ENCODE data around the gene ANGPTL7. TPM values are rescaled to one million over a fixed set of nuclear protein-coding genes. Genes with fewer than 3 reads are reported as not detected.

Gene ANGPTL7
- total and polyA plus RNA-seq, 10 donors = 0.18 to 1.7 TPM; not detected in 8

DNA sequence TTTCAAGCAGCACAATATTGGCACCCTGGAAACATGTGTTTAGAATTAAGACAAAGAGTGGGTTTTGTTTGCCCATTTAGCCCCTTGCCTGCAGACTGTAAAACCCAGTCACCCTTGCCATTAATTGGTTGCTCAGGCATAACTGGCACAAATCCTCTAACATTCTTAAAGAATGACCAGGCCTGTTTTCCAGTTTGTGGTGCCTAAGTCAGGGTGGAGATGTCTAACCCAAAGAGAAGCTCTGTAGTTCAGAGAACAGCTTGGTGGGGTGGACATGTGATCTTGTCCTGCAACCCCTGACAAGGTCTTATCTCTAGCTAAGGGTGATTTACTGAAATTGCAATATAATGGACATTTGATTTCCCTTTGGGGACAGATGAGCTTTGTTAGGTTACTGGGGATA, 8.8 kb upstream of the ANGPTL7 start:
- DNase-seq = no peak
- no peaks in the 10 kb centered on the region for H3K27me3 ChIP-seq (replicated peaks in 1 of 7)
- no peak overlapping the region for H3K27ac ChIP-seq
- H3K4me3 ChIP-seq = no peak overlapping the region
- H3K9me3 ChIP-seq = no peaks in the 10 kb centered on the region
- H3K4me1 ChIP-seq = no peaks in the 10 kb centered on the region
- H3K36me3 ChIP-seq = peaks cover 0 to 100% (median 25%) of the 10 kb centered on the region in 6 donors
- TF ChIP-seq, protein P1, sequence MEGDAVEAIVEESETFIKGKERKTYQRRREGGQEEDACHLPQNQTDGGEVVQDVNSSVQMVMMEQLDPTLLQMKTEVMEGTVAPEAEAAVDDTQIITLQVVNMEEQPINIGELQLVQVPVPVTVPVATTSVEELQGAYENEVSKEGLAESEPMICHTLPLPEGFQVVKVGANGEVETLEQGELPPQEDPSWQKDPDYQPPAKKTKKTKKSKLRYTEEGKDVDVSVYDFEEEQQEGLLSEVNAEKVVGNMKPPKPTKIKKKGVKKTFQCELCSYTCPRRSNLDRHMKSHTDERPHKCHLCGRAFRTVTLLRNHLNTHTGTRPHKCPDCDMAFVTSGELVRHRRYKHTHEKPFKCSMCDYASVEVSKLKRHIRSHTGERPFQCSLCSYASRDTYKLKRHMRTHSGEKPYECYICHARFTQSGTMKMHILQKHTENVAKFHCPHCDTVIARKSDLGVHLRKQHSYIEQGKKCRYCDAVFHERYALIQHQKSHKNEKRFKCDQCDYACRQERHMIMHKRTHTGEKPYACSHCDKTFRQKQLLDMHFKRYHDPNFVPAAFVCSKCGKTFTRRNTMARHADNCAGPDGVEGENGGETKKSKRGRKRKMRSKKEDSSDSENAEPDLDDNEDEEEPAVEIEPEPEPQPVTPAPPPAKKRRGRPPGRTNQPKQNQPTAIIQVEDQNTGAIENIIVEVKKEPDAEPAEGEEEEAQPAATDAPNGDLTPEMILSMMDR (IDR thresholded peaks at IDR 0.05 in 8 of 11, conservative IDR thresholded peaks at IDR 0.05 in 3 of 11) = no peak
- TF ChIP-seq POLR2AphosphoS5 (IDR thresholded peaks at IDR 0.05) (no peak), POLR2A (IDR thresholded peaks at IDR 0.05) (no peak)
- intact Hi-C loops (cut with DNase I; ENCODE audit: low total_unique reads) = no loop called here

DNA sequence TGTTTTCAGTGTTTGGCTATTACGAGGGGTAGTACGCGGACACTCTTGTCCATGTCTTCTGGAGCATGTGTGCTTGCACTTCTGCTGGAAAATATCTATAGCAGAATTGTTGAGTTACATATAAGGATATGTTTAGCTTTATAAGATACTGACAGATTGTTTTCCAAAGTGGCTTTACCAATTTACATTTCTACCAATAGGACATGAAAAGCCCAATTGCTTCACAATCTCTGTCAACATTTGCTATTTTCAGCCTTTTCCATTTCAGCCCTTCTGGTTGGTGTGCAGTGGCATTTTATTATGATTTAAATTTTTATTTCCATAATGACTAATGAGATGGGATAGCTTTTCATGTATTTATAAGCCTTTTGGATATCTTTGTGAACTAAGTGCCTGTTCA, 6.3 kb upstream of the ANGPTL7 start:
- WGBS, 5 donors = 95 to 99% (median 97%) methylated on average over 3 of the region's 3 CpGs
- no peak for DNase-seq
- TF ChIP-seq, protein P1 (IDR thresholded peaks at IDR 0.05 in 8 of 11, conservative IDR thresholded peaks at IDR 0.05 in 3 of 11) = no peak
- TF ChIP-seq POLR2A (IDR thresholded peaks at IDR 0.05) (no peak), POLR2AphosphoS5 (IDR thresholded peaks at IDR 0.05) (no peak)
- no peaks in the 10 kb centered on the region for H3K4me1 ChIP-seq
- H3K27me3 ChIP-seq (replicated peaks in 1 of 7) = no peaks in the 10 kb centered on the region
- peaks cover 0 to 100% (median 26%) of the 10 kb centered on the region in 6 donors for H3K36me3 ChIP-seq
- H3K27ac ChIP-seq = no peak overlapping the region
- no peak overlapping the region for H3K4me3 ChIP-seq
- intact Hi-C loops (cut with DNase I; ENCODE audit: low total_unique reads) = no loop called here
- H3K9me3 ChIP-seq = no peaks in the 10 kb centered on the region

DNA sequence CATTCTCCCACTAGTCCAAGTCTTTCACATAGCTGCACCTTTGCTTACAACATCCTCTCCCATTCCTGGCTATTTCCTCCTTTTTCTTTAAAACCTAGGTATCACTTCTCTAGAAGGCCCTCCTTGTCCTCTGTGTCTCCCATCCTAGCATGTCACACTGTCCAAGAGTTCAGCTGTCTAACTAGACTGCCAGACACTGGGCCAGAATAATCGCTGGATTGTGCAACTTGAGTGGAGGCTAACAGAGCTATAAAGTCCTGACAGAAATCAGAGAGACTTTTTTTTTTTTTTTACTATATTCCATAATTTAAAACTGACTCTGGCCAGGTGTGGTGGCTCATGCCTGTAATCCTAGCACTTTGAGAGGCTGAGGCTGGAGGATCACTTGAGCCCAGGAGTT, 4.2 kb upstream of the ANGPTL7 start:
- no peaks in the 10 kb centered on the region for H3K4me1 ChIP-seq
- H3K9me3 ChIP-seq = no peaks in the 10 kb centered on the region
- intact Hi-C loops (cut with DNase I; ENCODE audit: low total_unique reads) = no loop called here
- peaks cover 0 to 100% (median 36%) of the 10 kb centered on the region in 6 donors for H3K36me3 ChIP-seq
- no peak overlapping the region for H3K4me3 ChIP-seq
- no peak overlapping the region for H3K27ac ChIP-seq
- TF ChIP-seq POLR2A (IDR thresholded peaks at IDR 0.05) (no peak), POLR2AphosphoS5 (IDR thresholded peaks at IDR 0.05) (no peak)
- TF ChIP-seq, protein P1 (IDR thresholded peaks at IDR 0.05 in 8 of 11, conservative IDR thresholded peaks at IDR 0.05 in 3 of 11) = no peak
- no peak for DNase-seq
- WGBS, 5 donors = 89 to 100% (median 90%) methylated on average over 1 of the region's 1 CpG
- H3K27me3 ChIP-seq (replicated peaks in 1 of 7) = no peaks in the 10 kb centered on the region

DNA sequence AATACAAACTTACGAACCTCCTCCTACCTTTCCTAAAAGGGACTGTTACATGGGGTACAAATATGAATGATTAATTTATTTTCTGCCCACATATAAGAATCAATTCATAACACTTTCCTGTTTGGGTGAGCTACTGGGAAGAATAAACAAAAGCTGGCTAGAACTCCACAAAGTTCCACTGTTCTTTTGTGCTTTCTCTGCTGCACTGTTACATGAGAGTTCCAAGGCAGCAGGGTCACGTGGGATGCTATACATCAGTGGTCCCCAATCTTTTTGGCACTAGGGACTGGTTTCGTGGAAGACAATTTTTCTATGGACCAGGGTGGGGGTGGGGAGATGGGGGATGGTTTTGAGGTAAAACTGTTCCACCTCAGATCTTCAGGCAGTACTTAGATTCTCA, 2.2 kb upstream of the ANGPTL7 start:
- 89 to 97% (median 93%) methylated on average over 3 of the region's 3 CpGs for WGBS, 5 donors

More for the DNA sequence above, 2.2 kb upstream of the ANGPTL7 start:
- Histone ChIP-seq H3K27me3 (replicated peaks in 1 of 7) (no peaks in the 10 kb centered on the region), H3K4me3 (no peak overlapping the region), H3K36me3 (peaks cover 0 to 100% (median 41%) of the 10 kb centered on the region in 6 donors), H3K4me1 (no peaks in the 10 kb centered on the region), H3K27ac (no peak overlapping the region), H3K9me3 (no peaks in the 10 kb centered on the region)
- no peak for DNase-seq
- TF ChIP-seq POLR2AphosphoS5 (IDR thresholded peaks at IDR 0.05) (no peak), POLR2A (IDR thresholded peaks at IDR 0.05) (no peak)
- TF ChIP-seq, protein P1 (IDR thresholded peaks at IDR 0.05 in 8 of 11, conservative IDR thresholded peaks at IDR 0.05 in 3 of 11) = no peak
- intact Hi-C loops (cut with DNase I; ENCODE audit: low total_unique reads) = no loop called here
